NCI-H187 treated with DMSO at 0.1 percent for 48 hours (cell line): ENCODE results near the gene TUBA3E.
"Not testable (repeated sequence)": the region's sequence is repeated elsewhere in the genome, so short reads cannot be mapped to it uniquely, and the experiment has no call there.

Experiments used
- DNase-seq: peaks from one replicate; lab custom pipeline; 2025; lab: John Stamatoyannopoulos, UW

TUBA3E gene

GRCh38 chr2:130198343-130198742, at the start of gene TUBA3E:
Gene TUBA3E (minus strand): TSS chr2:130198439. CDS start chr2:130198360, 79 bp downstream.
- no peak for DNase-seq

- no peak for DNase-seq
These were observed 48.2 kb upstream of the TUBA3E start for GRCh38 chr2:130246430-130246829.

GRCh38 chr2:130245976-130246375, 47.7 kb upstream of the TUBA3E start:
- DNase-seq: no peak

- DNase-seq: no peak
These were observed 45.1 kb upstream of the TUBA3E start for GRCh38 chr2:130243359-130243758.

- no peak for DNase-seq
These were observed 42.9 kb upstream of the TUBA3E start for GRCh38 chr2:130241041-130241707.

DNA sequence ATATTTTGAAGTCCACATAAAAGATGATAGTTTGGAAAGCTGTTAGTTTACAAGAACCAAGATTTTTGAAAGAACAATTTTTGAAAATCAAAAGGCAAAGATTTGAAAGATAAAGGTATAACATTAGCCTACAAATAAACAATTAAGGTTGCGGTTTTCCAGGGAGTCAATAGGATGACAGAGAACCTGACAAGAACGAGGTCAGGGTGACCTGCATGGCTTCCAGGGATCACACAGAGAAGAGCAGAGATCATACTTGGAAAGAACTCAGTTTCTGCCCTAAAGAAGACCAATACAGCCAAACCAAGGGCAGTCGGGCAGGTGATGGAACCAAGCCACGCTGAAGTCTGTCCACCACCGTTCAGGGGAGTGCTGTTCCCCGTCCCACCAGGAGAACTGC, 41.3 kb upstream of the TUBA3E start:
- not testable (repeated sequence) for DNase-seq

DNA sequence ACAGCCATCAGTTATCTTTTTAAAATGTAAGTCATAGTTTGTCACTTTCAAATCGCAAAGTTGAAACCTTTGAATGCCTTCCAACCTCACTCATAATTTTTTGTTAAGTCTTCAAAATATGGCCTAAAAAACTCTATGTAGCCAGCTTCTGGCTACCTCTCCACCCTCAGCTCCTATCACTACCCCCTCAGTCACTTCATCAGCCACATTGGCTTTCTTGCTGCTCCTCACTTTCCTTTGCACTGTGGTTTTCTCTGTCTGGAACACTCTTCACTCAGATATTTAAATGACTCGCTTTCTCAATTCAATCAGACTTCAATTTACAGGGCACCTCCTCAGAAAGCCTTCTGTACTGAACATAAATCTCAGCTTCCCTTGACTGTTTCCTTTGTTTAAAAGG, 34.8 kb upstream of the TUBA3E start:
- DNase-seq: not testable (repeated sequence)

DNA sequence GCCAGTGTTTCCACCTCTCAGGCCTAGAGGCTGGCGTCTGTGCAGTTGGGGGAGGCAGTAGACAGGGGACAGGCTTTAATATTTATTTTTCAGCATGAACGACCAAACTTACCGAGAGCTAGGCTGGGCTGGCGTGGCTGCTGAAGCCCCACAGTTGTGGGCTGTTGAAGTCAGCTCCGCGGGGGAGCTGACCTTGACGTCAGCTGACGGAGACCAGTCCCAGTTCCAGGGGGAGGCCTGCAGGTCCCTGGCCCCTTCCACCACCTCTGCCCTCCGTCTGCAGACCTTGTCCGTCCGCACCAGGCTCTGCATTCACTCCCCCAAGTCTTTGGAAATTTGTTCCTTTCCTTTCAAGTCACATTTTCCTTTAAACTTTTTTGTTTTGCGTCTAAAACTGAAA, 33.4 kb upstream of the TUBA3E start:
- DNase-seq: no peak

GRCh38 chr2:130230907-130231306, 32.7 kb upstream of the TUBA3E start:
- not testable (repeated sequence) for DNase-seq

- DNase-seq: not testable (repeated sequence)
These were observed 32.1 kb upstream of the TUBA3E start for GRCh38 chr2:130230376-130230775.

GRCh38 chr2:130229161-130229510, 30.9 kb upstream of the TUBA3E start:
- DNase-seq: not testable (repeated sequence)

- DNase-seq: not testable (repeated sequence)
These were observed 30.4 kb upstream of the TUBA3E start for GRCh38 chr2:130228467-130229160.

DNA sequence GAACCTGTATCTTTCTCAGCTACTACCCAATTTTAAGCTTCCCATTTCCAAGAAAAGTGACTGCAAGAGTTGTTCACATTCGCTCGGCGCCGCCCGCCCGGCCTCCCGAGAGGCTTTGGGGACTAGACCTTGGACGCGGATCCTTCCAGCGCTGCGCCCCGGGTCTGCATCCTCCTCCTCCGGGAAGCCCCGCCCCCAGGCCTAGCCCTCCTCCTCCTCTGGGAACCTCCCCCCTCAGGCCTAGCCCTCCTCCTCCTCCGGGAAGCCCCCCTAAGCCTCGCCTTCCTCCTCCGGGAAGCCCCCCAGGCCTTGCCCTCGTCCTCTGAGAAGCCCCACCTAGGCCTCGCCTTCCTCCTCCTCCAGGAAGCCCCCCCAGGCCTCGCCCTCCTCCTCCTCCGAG, 29.8 kb upstream of the TUBA3E start:
- not testable (repeated sequence) for DNase-seq

GRCh38 chr2:130222523-130222922, 24.3 kb upstream of the TUBA3E start:
- DNase-seq: not testable (repeated sequence)

DNA sequence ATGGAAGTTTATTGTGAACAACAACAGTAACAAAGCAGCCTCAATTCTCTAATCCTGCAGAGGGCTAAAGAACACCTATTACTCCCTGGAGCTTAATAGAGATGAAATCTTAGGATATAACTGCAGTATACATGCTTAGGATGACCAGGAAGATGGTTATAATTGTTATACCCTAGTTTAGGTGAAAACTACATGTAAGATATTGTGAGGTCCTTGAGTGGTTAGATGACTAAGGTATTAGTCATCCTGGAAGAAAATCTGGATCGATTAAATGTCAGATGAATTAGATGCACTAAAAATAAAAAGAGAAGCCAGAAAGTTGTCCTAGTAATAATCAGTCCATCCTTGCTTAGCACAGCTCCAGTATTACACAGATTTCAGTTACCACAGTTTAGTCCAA, 22.3 kb upstream of the TUBA3E start:
- not testable (repeated sequence) for DNase-seq

DNA sequence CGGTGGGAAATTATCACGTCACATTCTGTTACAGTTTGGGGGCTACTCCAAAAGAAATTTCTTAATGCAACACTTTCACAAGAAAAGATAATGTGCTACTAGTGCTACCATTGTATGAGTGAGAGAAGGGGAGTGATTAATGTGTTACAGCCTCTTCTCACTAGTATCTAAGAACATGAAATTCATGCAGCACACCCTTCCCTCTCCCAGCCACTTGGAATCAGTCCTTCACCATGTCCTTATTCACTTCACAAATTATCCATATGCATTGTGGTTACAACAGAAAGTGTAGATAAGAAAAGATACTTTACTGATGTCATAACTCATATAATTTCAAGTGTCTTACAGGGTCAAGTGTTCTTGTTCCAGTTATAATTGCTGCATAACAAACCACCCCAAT, 20.9 kb upstream of the TUBA3E start:
- DNase-seq: not testable (repeated sequence)

DNA sequence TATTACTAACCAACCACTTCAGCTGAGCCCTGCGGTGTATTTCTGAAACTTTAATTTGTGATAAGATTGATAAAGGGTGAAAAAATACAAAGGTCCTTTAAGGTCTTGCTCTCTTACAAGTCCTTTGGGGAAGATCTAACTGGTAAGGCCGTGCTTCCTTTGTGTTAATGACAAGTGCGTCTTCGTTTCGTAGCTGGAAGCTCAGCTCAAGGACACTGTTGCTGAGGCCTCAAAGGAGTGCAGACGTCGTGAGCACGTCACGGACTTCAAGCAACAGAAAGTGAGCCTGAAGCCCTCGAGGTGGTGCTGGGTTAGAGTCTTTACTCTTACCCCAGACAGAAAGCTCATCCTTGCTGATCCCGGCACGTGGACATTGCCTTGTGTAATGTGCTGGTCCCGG, 8.8 kb upstream of the TUBA3E start:
- DNase-seq: not testable (repeated sequence)

DNA sequence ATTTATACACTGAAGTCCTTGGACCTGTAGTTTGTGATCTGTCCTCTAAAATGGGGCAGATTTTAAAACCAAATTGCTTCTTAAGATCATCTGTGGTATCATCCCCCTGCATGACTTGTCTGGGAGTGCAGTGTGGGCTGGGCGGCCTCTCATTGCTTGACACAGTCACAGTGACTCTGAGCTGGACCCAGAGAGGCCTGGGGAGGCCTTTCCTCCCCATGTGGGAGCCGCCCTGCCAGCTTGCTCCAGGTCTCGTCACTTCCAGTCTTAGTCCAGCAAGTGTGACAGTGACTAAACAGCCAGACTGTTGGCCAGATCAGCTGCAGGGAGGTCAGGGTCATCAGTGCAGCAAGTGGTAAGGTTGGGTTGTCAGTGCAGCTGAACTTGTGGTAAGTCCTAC, 4.9 kb upstream of the TUBA3E start:
- DNase-seq: not testable (repeated sequence)

DNA sequence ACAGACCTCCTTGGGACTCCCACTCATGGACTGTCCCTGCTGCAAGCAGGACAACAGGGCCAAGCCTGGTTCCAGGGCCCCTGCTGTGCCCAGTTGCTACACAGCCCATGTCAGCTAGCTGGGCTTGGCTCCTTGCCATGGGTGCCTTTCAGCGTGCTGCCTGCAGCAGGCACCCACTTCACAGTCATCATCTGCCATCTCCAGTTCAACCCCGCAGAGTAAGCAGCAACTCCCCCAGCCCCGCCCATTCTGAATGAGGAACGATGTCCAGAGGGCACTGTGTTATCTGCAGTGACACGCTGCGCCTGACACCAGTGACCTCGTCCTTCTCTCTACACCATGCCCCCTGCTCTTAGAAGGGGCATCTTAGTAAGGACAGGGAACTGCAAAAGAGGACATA, 4.3 kb upstream of the TUBA3E start:
- not testable (repeated sequence) for DNase-seq

DNA sequence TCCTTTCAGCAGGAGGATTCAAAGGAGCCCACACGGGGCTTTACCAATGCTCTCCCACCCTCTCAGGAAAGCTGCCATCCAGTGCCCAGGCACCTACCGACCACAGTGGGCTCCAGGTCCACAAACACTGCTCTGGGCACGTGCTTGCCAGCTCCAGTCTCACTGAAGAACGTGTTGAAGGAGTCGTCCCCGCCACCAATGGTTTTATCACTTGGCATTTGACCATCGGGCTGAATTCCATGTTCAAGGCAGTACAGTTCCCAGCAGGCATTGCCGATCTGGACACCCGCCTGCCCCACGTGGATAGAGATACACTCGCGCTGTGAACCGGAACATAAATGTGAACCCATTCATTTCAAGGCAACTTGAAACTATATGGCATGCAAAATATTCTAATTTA, 2.2 kb downstream of the TUBA3E start:
- not testable (repeated sequence) for DNase-seq

- DNase-seq: not testable (repeated sequence)
These were observed 3.1 kb downstream of the TUBA3E start for GRCh38 chr2:130195089-130195635.

- DNase-seq: not testable (repeated sequence)
These were observed 4.4 kb downstream of the TUBA3E start for GRCh38 chr2:130193824-130194223.

- DNase-seq: not testable (repeated sequence)
These were observed 5.8 kb downstream of the TUBA3E start for GRCh38 chr2:130192451-130192850.
